Measurements from ENCODE around the gene DIP2C.

Gene DIP2C

GRCh38 chr10:273088-273487, 416.4 kb downstream of the DIP2C start:
- no peak for DNase-seq
- Histone ChIP-seq H3K27ac (no peak overlapping the region), H3K9me3 (no peaks in the 10 kb centered on the region), H3K4me3 (no peak overlapping the region), H3K27me3 (no peaks in the 10 kb centered on the region), H3K36me3 (peaks cover 22 to 40% (median 25%) of the 10 kb centered on the region in 3 donors), H3K4me1 (no peaks in the 10 kb centered on the region)
- intact Hi-C loops (cut with DNase I; ENCODE audit: low total_unique reads) = no loop called here
- TF ChIP-seq CTCF (IDR thresholded peaks at IDR 0.05) = no peak

DNA sequence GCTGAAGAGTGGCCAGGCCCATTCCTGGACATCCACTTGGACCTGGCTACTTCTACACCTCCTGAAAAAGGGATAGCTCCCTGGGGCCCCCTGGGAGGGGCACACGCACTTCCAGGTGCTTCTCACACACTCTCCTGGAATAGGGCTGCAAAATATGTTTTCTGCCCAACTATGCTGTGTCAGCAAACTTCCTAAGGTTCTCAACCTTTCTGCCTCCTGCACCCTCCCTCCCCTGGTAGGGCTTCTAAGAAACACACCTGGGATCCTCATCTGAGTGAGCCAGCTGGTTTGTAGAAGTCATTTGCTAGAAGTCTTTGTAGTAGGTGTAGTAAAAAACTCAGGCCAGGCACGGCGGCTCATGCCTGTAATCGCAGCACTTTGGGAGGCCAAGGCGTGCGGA, 417.7 kb downstream of the DIP2C start:
- no peak overlapping the region for H3K27ac ChIP-seq
- H3K27me3 ChIP-seq = no peaks in the 10 kb centered on the region
- H3K4me1 ChIP-seq = no peaks in the 10 kb centered on the region
- no peaks in the 10 kb centered on the region for H3K9me3 ChIP-seq
- no peak for TF ChIP-seq CTCF (IDR thresholded peaks at IDR 0.05)
- no peak for DNase-seq
- peaks cover 10 to 26% (median 12%) of the 10 kb centered on the region in 3 donors for H3K36me3 ChIP-seq
- intact Hi-C loops (cut with DNase I; ENCODE audit: low total_unique reads) = no loop called here
- no peak overlapping the region for H3K4me3 ChIP-seq

DNA sequence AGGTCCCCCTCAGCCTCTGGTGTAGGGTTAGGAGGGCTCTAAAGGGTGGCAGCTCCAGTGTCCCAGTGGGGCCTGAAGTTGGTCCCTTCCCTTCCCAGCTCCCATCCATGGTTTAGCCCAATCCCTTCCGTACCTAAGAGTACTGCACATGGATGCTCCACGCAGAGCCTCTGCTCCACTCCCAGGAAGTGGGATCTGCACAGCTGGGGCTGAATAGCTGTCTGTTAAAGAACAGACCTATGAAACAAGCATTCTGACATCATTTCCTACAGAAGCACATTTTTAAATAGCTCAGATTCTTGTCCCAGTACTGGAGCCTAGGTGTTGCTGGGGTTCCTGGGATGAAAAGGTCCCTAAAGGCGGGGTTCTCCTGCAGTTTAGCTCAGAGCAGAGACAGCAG, 418.3 kb downstream of the DIP2C start:
- intact Hi-C loops (cut with DNase I; ENCODE audit: low total_unique reads) = no loop called here
- no peaks in the 10 kb centered on the region for H3K4me1 ChIP-seq
- no peaks in the 10 kb centered on the region for H3K27me3 ChIP-seq
- H3K27ac ChIP-seq = no peak overlapping the region
- H3K4me3 ChIP-seq = no peak overlapping the region
- DNase-seq = no peak
- no peaks in the 10 kb centered on the region for H3K9me3 ChIP-seq
- TF ChIP-seq CTCF (IDR thresholded peaks at IDR 0.05) = no peak
- peaks cover 6 to 24% (median 12%) of the 10 kb centered on the region in 3 donors for H3K36me3 ChIP-seq

- Histone ChIP-seq H3K27ac (no peak overlapping the region), H3K4me1 (no peaks in the 10 kb centered on the region), H3K4me3 (no peak overlapping the region), H3K36me3 (peaks cover 0 to 9% (median 7%) of the 10 kb centered on the region in 3 donors), H3K27me3 (no peaks in the 10 kb centered on the region), H3K9me3 (no peaks in the 10 kb centered on the region)
- no peak for TF ChIP-seq CTCF (IDR thresholded peaks at IDR 0.05)
- intact Hi-C loops (cut with DNase I; ENCODE audit: low total_unique reads) = no loop called here
- DNase-seq = no peak
These were observed 419.9 kb downstream of the DIP2C start for GRCh38 chr10:269440-270074.

DNA sequence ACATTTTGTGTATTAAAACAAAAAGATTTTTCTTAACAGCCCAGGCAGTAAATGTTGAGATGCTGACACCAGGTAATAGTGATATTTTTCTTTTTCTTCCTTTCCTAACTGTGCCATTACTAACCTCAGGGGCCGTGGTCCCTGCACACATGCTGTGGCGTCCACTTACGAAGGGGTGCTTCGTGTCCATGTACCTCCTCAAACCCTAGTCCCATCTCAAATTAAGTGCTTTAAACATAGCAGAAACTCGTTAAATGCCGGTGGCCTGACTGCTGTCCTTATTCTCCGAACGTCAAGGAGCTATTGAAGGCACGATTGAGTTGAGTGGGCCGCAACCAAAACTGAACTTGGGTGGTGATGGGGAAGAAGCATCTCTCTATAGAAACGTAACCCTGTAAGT, 421.8 kb downstream of the DIP2C start:
- Histone ChIP-seq H3K27ac (no peak overlapping the region), H3K4me1 (no peaks in the 10 kb centered on the region)
- intact Hi-C loops (cut with DNase I; ENCODE audit: low total_unique reads) = no loop called here

More for the DNA sequence above, 421.8 kb downstream of the DIP2C start:
- H3K4me3 ChIP-seq = no peak overlapping the region
- no peak for TF ChIP-seq CTCF (IDR thresholded peaks at IDR 0.05)
- H3K9me3 ChIP-seq = no peaks in the 10 kb centered on the region
- peaks cover 0 to 3% (median under 1%) of the 10 kb centered on the region in 3 donors for H3K36me3 ChIP-seq
- DNase-seq = no peak
- H3K27me3 ChIP-seq = no peaks in the 10 kb centered on the region
